Tibial artery (tissue), 4 donors: ENCODE measurements around the gene HPS3.

Source experiments
- DNase-seq, 2 donors: peaks; one replicate each; pipeline ENCODE4 v3.0.0-alpha.2; 2019
- H3K27ac ChIP-seq, 2 donors: fragments of 200-600 bp; sonication (generic) in 1 of 2; 1 replicate in 1 of 2; 2 replicates in 1 of 2; pipeline ENCODE4 v1.5.1; 2018 to 2019; ENCODE audit warnings: mild to moderate bottlenecking in 1 of 2
- H3K27me3 ChIP-seq, 2 donors: fragments of 200-600 bp; sonication (generic) in 1 of 2; one replicate each; pipeline versions ENCODE4 v1.5.1 to v1.6.0; 2016 to 2019
- H3K36me3 ChIP-seq, 3 donors: fragments of 200-600 bp; sonication (generic) in 2 of 3; one replicate each; pipeline ENCODE4 v1.5.1; 2016 to 2019; ENCODE audit warnings: mild to moderate bottlenecking in 2 of 3
- H3K4me1 ChIP-seq, 4 donors: fragments of 200-600 bp; sonication (generic) in 2 of 4; 1 replicate in 3 of 4; 2 replicates in 1 of 4; pipeline ENCODE4 v1.5.1; 2016 to 2019
- H3K4me3 ChIP-seq, 2 donors: fragments of 200-600 bp; sonication (generic) in 1 of 2; 1 replicate in 1 of 2; 2 replicates in 1 of 2; pipeline ENCODE4 v1.5.1; 2018 to 2019; ENCODE audit warnings: mild to moderate bottlenecking in 2 of 2
- H3K9me3 ChIP-seq, 3 donors: fragments of 200-600 bp; sonication (generic) in 1 of 3; one replicate each; pipeline ENCODE4 v1.5.1; 2016 to 2019
- CTCF ChIP-seq, 2 experiments: fragments of 200-600 bp in 1 of 2; fragments of 450-650 bp in 1 of 2; IDR thresholded peaks; one replicate each; pipeline ENCODE4 v1.5.1; 2017 to 2019; ENCODE audit warnings: antibody characterized with exemption in 2 of 2, mild to moderate bottlenecking in 1 of 2, moderate library complexity in 1 of 2
- intact Hi-C: fragments of 100-400 bp; cut with DNase I; formaldehyde crosslinking; loops from one replicate; pipeline ENCODE4 v1.15.0; 2023; ENCODE audit warnings: low total_unique reads

HPS3 gene

DNA sequence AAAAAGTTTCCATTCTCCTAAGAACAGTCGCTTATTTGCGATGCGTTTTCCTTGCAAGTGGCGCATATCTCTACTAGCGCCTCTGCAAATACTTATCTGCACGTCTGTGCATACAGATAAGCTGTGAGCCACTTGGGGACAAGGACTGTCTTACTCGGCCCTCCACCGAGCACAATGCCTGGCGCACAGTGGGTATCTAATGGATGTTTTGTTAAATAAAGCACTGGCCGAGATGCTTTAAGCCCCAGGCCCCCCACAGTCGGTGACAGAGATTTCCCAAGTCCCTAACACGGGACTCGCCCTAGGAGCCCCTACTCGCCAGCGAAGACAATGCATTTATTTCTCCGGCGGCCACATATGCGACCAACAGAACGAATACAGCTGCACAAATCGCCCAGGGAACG, 43.6 kb upstream of the HPS3 start:
- H3K36me3 ChIP-seq = peaks cover 0 to 3% (median 0%) of the 10 kb centered on the region in 3 donors
- H3K9me3 ChIP-seq = no peaks in the 10 kb centered on the region
- peak overlapping the region; percentile 72 to 89 for H3K4me3 ChIP-seq
- intact Hi-C loops = no loop called here
- DNase-seq = no peak
- peak overlapping the region; percentile 66 to 84 for H3K27ac ChIP-seq
- H3K4me1 ChIP-seq = peaks cover 0 to 17% (median 4%) of the 10 kb centered on the region in 4 donors
- no peaks in the 10 kb centered on the region for H3K27me3 ChIP-seq
- TF ChIP-seq CTCF (IDR thresholded peaks at IDR 0.05) = no peak

- Histone ChIP-seq H3K4me3 (peak within 1 kb of the TSS; percentile 72 to 89), H3K4me1 (peaks cover 0 to 17% (median 4%) of the 10 kb centered on the region in 4 donors), H3K27ac (peak within 1 kb of the TSS; percentile 66 to 84), H3K27me3 (no peaks in the 10 kb centered on the region), H3K9me3 (no peaks in the 10 kb centered on the region), H3K36me3 (peaks cover 0 to 3% (median 0%) of the 10 kb centered on the region in 3 donors)
- no peak for TF ChIP-seq CTCF (IDR thresholded peaks at IDR 0.05)
- intact Hi-C loops = no loop called here
- peak; percentile 95 to 97 for DNase-seq
Measured at GRCh38 chr3:149086232-149086988, 43.0 kb upstream of the HPS3 start, which contains the start of gene HLTF. HLTF (minus strand) TSS chr3:149086533; CDS start chr3:149086336, 197 bp downstream.

DNA sequence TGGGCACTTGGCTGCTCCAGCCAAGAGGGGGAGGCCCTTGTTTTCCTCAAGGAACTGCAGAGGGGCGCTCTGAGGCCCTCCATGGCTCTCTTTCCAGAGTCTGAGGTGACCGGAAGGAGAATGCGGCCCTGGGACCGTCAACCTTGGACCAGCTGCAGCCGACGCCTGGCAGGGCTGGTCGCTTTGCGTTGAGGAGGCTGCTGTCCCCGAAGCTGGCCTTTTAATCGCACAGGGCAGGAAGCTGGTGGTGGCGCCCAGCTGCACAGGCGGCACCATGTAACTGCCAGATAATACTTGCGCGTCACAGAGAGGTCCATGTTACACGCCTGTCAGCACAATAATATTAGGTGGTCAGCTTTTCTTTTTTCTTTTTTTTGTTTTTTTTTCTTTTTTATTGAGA, 42.2 kb upstream of the HPS3 start:
- no peaks in the 10 kb centered on the region for H3K9me3 ChIP-seq
- H3K4me3 ChIP-seq = no peak overlapping the region
- H3K27ac ChIP-seq = no peak overlapping the region
- DNase-seq = no peak
- intact Hi-C loops = no loop called here
- H3K4me1 ChIP-seq = peaks cover 0 to 17% (median 4%) of the 10 kb centered on the region in 4 donors
- no peaks in the 10 kb centered on the region for H3K27me3 ChIP-seq
- TF ChIP-seq CTCF (IDR thresholded peaks at IDR 0.05) = no peak
- H3K36me3 ChIP-seq = peaks cover 0 to 3% (median 0%) of the 10 kb centered on the region in 3 donors

- intact Hi-C loops = no loop called here
- no peaks in the 10 kb centered on the region for H3K9me3 ChIP-seq
- no peaks in the 10 kb centered on the region for H3K36me3 ChIP-seq
- H3K4me1 ChIP-seq = peaks cover 0 to 12% (median 4%) of the 10 kb centered on the region in 4 donors
- no peak overlapping the region for H3K27ac ChIP-seq
- H3K4me3 ChIP-seq = no peak overlapping the region
- H3K27me3 ChIP-seq = no peaks in the 10 kb centered on the region
- DNase-seq = no peak
- no peak for TF ChIP-seq CTCF (IDR thresholded peaks at IDR 0.05)
Measured at GRCh38 chr3:149089395-149089794, 40.0 kb upstream of the HPS3 start.

DNA sequence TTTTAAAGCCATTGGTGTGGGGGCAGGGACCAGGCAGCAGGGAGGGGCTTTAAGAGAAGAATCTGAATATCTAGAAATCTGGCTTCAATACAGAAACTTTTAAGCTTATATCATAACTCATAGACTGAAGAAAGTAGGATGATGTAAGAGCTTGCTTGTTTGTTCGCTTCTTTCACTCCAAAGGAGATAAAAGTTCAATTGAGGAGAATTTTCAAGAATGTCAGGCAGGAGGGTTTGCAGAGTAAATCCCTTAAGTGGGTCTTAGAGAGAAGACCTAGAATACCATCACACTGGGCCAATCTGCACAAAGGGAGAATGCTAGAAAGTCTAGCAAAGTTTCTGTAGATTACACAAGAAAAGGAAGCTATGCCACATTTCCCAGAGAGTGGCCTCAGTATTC, 39.0 kb upstream of the HPS3 start:
- Histone ChIP-seq H3K4me1 (peaks cover 0 to 5% (median 0%) of the 10 kb centered on the region in 4 donors), H3K36me3 (no peaks in the 10 kb centered on the region), H3K4me3 (no peak overlapping the region), H3K27me3 (no peaks in the 10 kb centered on the region), H3K9me3 (no peaks in the 10 kb centered on the region), H3K27ac (no peak overlapping the region)
- TF ChIP-seq CTCF (IDR thresholded peaks at IDR 0.05) = no peak
- DNase-seq = no peak
- intact Hi-C loops = loop anchor here (5.0 kb wide), 1 partner anchor 37 kb away; the partner anchor contains the start of gene HPS3
